A549 (cell line): ENCODE data around the gene SF3B5. TPM values are rescaled to one million over a fixed set of nuclear protein-coding genes. Genes with fewer than 3 reads are reported as not detected.

ENCODE experiments used
- ATAC-seq, 2 experiments: fragments of 200-7000 bp in 1 of 2; fragments of >200 bp in 1 of 2; cut with Nextera tagmentation in 1 of 2; cut with Tn5 transposase in 1 of 2; 3 replicates each; pipeline versions ENCODE4 v1.8.0 to v1.9.1; 2018 to 2020; ENCODE audit warnings: mild to moderate bottlenecking in 1 of 2, moderate library complexity in 1 of 2
- CTCF ChIA-PET: fragments of 300-600 bp; sonication (Branson Sonifier 250); formaldehyde crosslinking; extraction: SDS; loops from one replicate; lab custom pipeline; 2021; ENCODE audit warnings: antibody characterized with exemption, inconsistent platforms; lab: Yijun Ruan, JAX
- POLR2A ChIA-PET: fragments of 350-600 bp; formaldehyde crosslinking; extraction: SDS; loops from one replicate; lab custom pipeline; 2021; ENCODE audit warnings: antibody characterized with exemption, inconsistent platforms; lab: Yijun Ruan, JAX
- DNase-seq, 2 experiments: peaks; one replicate each; pipeline versions ENCODE4 v3.0.0 to v3.0.0-alpha.2; 2011 to 2016; ENCODE audit warnings: low read depth in 1 of 2, low spot score in 1 of 2
- FAIRE-seq: peaks from 2 replicates; lab custom pipeline; 2011; peaks lifted over from hg19 to GRCh38; lab: Jason Lieb, UNC
- H3K27ac ChIP-seq, 2 experiments: fragments of >200 bp; sonication (Bioruptor Twin); formaldehyde crosslinking; 3 replicates each; pipeline ENCODE4 v1.5.1; 2016 to 2017
- H3K4me1 ChIP-seq: fragments of >200 bp; sonication (Bioruptor Twin); formaldehyde crosslinking; 3 replicates; pipeline ENCODE4 v1.6.1; 2016
- H3K4me2 ChIP-seq: fragments of >200 bp; sonication (Bioruptor Twin); formaldehyde crosslinking; 3 replicates; pipeline ENCODE4 v1.6.1; 2016
- H3K4me3 ChIP-seq: fragments of >200 bp; sonication (Bioruptor Twin); formaldehyde crosslinking; 3 replicates; pipeline ENCODE4 v1.5.1; 2016
- H3K9me3 ChIP-seq: fragments of >200 bp; sonication (Bioruptor Twin); formaldehyde crosslinking; 3 replicates; pipeline ENCODE4 v1.6.1; 2016
- ATOH8 ChIP-seq: fragments of 250-450 bp; sonication (Bioruptor Pico); IDR thresholded peaks from 2 replicates; pipeline ENCODE4 v1.5.0; 2020; ENCODE audit warnings: low read depth, mild to moderate bottlenecking, moderate library complexity
- CBX2 ChIP-seq: fragments of 200-600 bp; sonication (generic); IDR thresholded peaks from 2 replicates; pipeline ENCODE4 v1.6.1; 2016; ENCODE audit warnings: low read depth, mild to moderate bottlenecking, borderline replicate concordance
- CEBPB ChIP-seq, 2 experiments: fragments of >200 bp in 1 of 2; sonication (Bioruptor Twin) in 1 of 2; formaldehyde crosslinking in 1 of 2; IDR thresholded peaks; 2 replicates each; pipeline ENCODE4 v1.6.1; 2012 to 2016
- CHD2 ChIP-seq: fragments of 150-350 bp; IDR thresholded peaks from 2 replicates; pipeline ENCODE4 v1.6.1; 2014; ENCODE audit warnings: low read length; ENCODE audit not compliant: partially characterized antibody
- EHF ChIP-seq: fragments of 250-450 bp; sonication (Bioruptor Pico); IDR thresholded peaks from 2 replicates; pipeline ENCODE4 v1.5.0; 2020; ENCODE audit warnings: mild to moderate bottlenecking
- ESRRA ChIP-seq: fragments of 150-350 bp; IDR thresholded peaks from 2 replicates; pipeline ENCODE4 v1.6.1; 2014; ENCODE audit warnings: mild to moderate bottlenecking, low read length, borderline replicate concordance
- HDAC2 ChIP-seq: fragments of 200-600 bp; sonication (generic); IDR thresholded peaks from 2 replicates; pipeline ENCODE4 v1.6.1; 2016
- HEYL ChIP-seq: fragments of 250-450 bp; sonication (Bioruptor Pico); IDR thresholded peaks from 2 replicates; pipeline ENCODE4 v1.8.0; 2021; ENCODE audit warnings: mild to moderate bottlenecking, moderate library complexity
- HMGXB4 ChIP-seq: fragments of 250-450 bp; sonication (Bioruptor Pico); IDR thresholded peaks from 2 replicates; pipeline ENCODE4 v1.5.0; 2021; ENCODE audit warnings: mild to moderate bottlenecking, moderate library complexity, borderline replicate concordance
- HOXB5 ChIP-seq: fragments of 250-450 bp; sonication (Bioruptor Pico); IDR thresholded peaks from 2 replicates; pipeline ENCODE4 v1.5.0; 2020; ENCODE audit warnings: mild to moderate bottlenecking, moderate library complexity
- JUN ChIP-seq, 2 experiments: fragments of >200 bp; sonication (Bioruptor Twin); formaldehyde crosslinking; IDR thresholded peaks; 2 replicates in 1 of 2; 3 replicates in 1 of 2; pipeline ENCODE4 v1.6.1; 2016 to 2017
- KDM1A ChIP-seq: fragments of 200-600 bp; sonication (generic); IDR thresholded peaks from 2 replicates; pipeline ENCODE4 v1.6.1; 2016; ENCODE audit warnings: low read depth, mild to moderate bottlenecking
- MAFK ChIP-seq: fragments of 450-650 bp; IDR thresholded peaks from 2 replicates; pipeline ENCODE4 v1.6.1; 2014; ENCODE audit not compliant: partially characterized antibody
- MAX ChIP-seq: IDR thresholded peaks from 2 replicates; pipeline ENCODE4 v1.6.1; 2012
- MAZ ChIP-seq: fragments of 150-350 bp; IDR thresholded peaks from 2 replicates; pipeline ENCODE4 v1.6.1; 2014; ENCODE audit warnings: antibody characterized with exemption, low read depth, low read length, borderline replicate concordance
- MYC ChIP-seq: IDR thresholded peaks from 2 replicates; pipeline ENCODE4 v1.6.1; 2012; ENCODE audit warnings: mild to moderate bottlenecking, inconsistent platforms, low read length, improper control_type of control experiment, borderline replicate concordance
- NFE2L2 ChIP-seq: fragments of 150-350 bp; conservative IDR thresholded peaks from 2 replicates; pipeline ENCODE4 v1.6.1; 2014; ENCODE audit warnings: low read length
- SREBF2 ChIP-seq: fragments of 450-650 bp; IDR thresholded peaks from 2 replicates; pipeline ENCODE4 v1.6.1; 2014; ENCODE audit warnings: mild to moderate bottlenecking, moderate library complexity
- ZC3H11A ChIP-seq: fragments of 450-650 bp; IDR thresholded peaks from 2 replicates; pipeline ENCODE4 v1.6.1; 2014; ENCODE audit warnings: antibody characterized with exemption, mild to moderate bottlenecking
- ZNF302 ChIP-seq: fragments of 250-450 bp; sonication (Bioruptor Pico); IDR thresholded peaks from 2 replicates; pipeline ENCODE4 v1.9.0; 2021; ENCODE audit warnings: inconsistent platforms, mild to moderate bottlenecking, moderate library complexity
- WGBS: methylation state at CpG from one replicate; pipeline ENCODE4 v1.1.6; 2017; ENCODE audit errors: missing lambda C conversion rate; 5-methylcytosine and 5-hydroxymethylcytosine counted together
- polyA plus RNA-seq, 4 experiments: library from polyadenylated mRNA; depleted of rRNA in 3 of 4; stranded (reverse); fragments of >200 nt; fragmentation: RNase III in 1 of 4; extraction: RNeasy Plus Mini Kit Qiagen cat#74134 plus additional on column Dnase treatment in 1 of 4; gene quantifications; 2 replicates in 3 of 4; 3 replicates in 1 of 4; pipeline ENCODE4 v1.2.3, GENCODE V29; 2011 to 2017
- TF ChIP-seq, protein P1 (sequence below): IDR thresholded peaks from 2 replicates; pipeline ENCODE4 v1.6.1; 2012
- TF ChIP-seq, protein P2 (sequence below): fragments of >200 bp; sonication (Bioruptor Twin); formaldehyde crosslinking; IDR thresholded peaks from 2 replicates; pipeline ENCODE4 v1.6.1; 2016
- TF ChIP-seq, protein P3 (sequence below): fragments of 200-600 bp; sonication (generic); IDR thresholded peaks from 2 replicates; pipeline ENCODE4 v1.6.1; 2016; ENCODE audit warnings: antibody characterized with exemption, mild to moderate bottlenecking, moderate library complexity

The SF3B5 gene
- polyA plus RNA-seq, 2 of the 4 experiments (the other 2 are of a cell fraction), result 159 to 164 TPM

DNA sequence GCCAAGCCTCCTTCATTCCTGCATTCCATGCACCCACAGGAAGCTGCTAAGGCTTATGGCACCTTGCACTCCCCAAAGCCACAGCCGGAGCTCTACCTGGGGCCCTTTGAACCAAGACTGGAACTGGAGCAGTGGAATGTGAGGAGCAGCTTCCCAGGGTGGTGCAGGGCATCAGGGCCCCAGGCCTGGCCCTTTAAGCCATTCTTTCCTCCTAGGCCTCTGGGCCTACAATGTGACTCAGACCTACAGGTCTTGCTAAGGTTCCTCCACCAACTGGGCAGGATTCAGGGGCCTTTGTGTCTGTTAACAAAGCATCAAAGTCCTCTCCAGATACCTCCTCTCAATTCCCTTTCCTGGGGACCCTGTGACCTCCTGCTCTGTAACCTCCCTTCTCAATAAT is 36.2 kb downstream of the SF3B5 start:
- Histone ChIP-seq H3K4me2 (no peak overlapping the region), H3K9me3 (no peaks in the 10 kb centered on the region), H3K4me1 (peaks cover 3% of the 10 kb centered on the region; the same call in 1 of the 3 replicates), H3K27ac (no peak overlapping the region), H3K4me3 (no peak overlapping the region)
- DNase-seq (no peak), ATAC-seq (no peak), FAIRE-seq (no peak)
- no CpG with 5 or more reads among the region's 1 CpG for WGBS
- ChIA-PET CTCF (no interaction called here), POLR2A (no interaction called here)
- TF ChIP-seq ZNF302 (CRISPR knock-in tag), result no peak
- no peak for TF ChIP-seq HEYL (CRISPR knock-in tag)
- TF ChIP-seq MAX, result no peak
- TF ChIP-seq ESRRA, result no peak
- no peak for TF ChIP-seq MAFK

GRCh38 chr6:144055121-144055931 is 40.0 kb downstream of the SF3B5 start:
- FAIRE-seq (no peak), ATAC-seq (no peak), DNase-seq (no peak)
- no peak overlapping the region for H3K4me3 ChIP-seq
- H3K4me1 ChIP-seq, result no peaks in the 10 kb centered on the region
- WGBS, result 72% methylated on average over 6 of the region's 6 CpGs
- ChIA-PET POLR2A (no interaction called here), CTCF (interaction anchor here (1.0 to 1.8 kb wide), 2 partner anchors 9 to 18 kb away, joined by 3 to 6 read pairs; no protein-coding TSS in a partner anchor)
- TF ChIP-seq NFE2L2 (no peak), KDM1A (no peak), ATOH8 (CRISPR knock-in tag) (no peak), ZC3H11A (no peak), HOXB5 (CRISPR knock-in tag) (no peak)
- H3K4me2 ChIP-seq, result no peak overlapping the region
- no peak overlapping the region for H3K27ac ChIP-seq
- H3K9me3 ChIP-seq, result no peaks in the 10 kb centered on the region

DNA sequence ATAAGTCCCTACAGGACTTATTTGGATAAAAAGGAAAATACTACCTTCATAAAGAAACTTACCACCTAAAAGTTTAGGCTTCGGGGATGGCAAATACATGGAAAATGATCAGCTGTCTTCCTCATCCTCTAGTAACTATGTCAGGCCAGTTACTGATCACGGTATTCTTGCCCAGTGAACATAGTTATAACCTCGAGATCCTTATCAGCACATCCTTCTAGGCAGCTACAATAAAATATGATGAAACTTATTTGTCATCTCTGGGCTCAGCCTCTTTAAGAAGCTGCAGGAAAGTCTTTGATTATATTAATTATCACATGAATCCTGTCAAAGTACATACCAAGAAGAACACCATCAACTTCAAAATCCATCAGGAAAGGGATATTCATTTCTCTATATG is 41.8 kb downstream of the SF3B5 start:
- FAIRE-seq, result no peak
- H3K9me3 ChIP-seq, result no peaks in the 10 kb centered on the region
- CTCF ChIA-PET, result no interaction called here
- H3K27ac ChIP-seq, result no peak overlapping the region
- no peaks in the 10 kb centered on the region for H3K4me1 ChIP-seq
- no peak for ATAC-seq
- TF ChIP-seq, protein P1, sequence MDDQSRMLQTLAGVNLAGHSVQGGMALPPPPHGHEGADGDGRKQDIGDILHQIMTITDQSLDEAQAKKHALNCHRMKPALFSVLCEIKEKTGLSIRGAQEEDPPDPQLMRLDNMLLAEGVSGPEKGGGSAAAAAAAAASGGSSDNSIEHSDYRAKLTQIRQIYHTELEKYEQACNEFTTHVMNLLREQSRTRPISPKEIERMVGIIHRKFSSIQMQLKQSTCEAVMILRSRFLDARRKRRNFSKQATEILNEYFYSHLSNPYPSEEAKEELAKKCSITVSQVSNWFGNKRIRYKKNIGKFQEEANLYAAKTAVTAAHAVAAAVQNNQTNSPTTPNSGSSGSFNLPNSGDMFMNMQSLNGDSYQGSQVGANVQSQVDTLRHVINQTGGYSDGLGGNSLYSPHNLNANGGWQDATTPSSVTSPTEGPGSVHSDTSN, result no peak
- TF ChIP-seq EHF (no peak), CEBPB (IDR thresholded peaks at IDR 0.05) (no peak), CBX2 (no peak), KDM1A (no peak), HDAC2 (no peak), CHD2 (no peak), MAZ (no peak), SREBF2 (no peak), JUN (IDR thresholded peaks at IDR 0.05) (no peak), ESRRA (no peak), MYC (no peak), HMGXB4 (CRISPR knock-in tag) (no peak)
- TF ChIP-seq, protein P2, sequence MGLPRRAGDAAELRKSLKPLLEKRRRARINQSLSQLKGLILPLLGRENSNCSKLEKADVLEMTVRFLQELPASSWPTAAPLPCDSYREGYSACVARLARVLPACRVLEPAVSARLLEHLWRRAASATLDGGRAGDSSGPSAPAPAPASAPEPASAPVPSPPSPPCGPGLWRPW, result no peak
- TF ChIP-seq, protein P3, sequence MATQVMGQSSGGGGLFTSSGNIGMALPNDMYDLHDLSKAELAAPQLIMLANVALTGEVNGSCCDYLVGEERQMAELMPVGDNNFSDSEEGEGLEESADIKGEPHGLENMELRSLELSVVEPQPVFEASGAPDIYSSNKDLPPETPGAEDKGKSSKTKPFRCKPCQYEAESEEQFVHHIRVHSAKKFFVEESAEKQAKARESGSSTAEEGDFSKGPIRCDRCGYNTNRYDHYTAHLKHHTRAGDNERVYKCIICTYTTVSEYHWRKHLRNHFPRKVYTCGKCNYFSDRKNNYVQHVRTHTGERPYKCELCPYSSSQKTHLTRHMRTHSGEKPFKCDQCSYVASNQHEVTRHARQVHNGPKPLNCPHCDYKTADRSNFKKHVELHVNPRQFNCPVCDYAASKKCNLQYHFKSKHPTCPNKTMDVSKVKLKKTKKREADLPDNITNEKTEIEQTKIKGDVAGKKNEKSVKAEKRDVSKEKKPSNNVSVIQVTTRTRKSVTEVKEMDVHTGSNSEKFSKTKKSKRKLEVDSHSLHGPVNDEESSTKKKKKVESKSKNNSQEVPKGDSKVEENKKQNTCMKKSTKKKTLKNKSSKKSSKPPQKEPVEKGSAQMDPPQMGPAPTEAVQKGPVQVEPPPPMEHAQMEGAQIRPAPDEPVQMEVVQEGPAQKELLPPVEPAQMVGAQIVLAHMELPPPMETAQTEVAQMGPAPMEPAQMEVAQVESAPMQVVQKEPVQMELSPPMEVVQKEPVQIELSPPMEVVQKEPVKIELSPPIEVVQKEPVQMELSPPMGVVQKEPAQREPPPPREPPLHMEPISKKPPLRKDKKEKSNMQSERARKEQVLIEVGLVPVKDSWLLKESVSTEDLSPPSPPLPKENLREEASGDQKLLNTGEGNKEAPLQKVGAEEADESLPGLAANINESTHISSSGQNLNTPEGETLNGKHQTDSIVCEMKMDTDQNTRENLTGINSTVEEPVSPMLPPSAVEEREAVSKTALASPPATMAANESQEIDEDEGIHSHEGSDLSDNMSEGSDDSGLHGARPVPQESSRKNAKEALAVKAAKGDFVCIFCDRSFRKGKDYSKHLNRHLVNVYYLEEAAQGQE, result no peak
- TF ChIP-seq, all 56 proteins: peak for 0
- no peak for DNase-seq
- 18% methylated on average over 3 of the region's 3 CpGs for WGBS
- no peak overlapping the region for H3K4me3 ChIP-seq
- POLR2A ChIA-PET, result no interaction called here
- H3K4me2 ChIP-seq, result no peak overlapping the region
